Fibroblast of gingiva (primary cell): ENCODE results near the gene KRT83.
A peak's percentile ranks its signal among the peaks of the same experiment; 100 is the strongest.
"Not testable (repeated sequence)": the region's sequence is repeated elsewhere in the genome, so short reads cannot be mapped to it uniquely, and the experiment has no call there.

ENCODE experiments used
- DNase-seq: peaks from one replicate; pipeline ENCODE4 v3.0.0-alpha.2; 2011; ENCODE audit warnings: low read depth

Gene KRT83

GRCh38 chr12:52331833-52332232, 10.6 kb upstream of the KRT83 start:
- no peak for DNase-seq

GRCh38 chr12:52331039-52331438, 9.8 kb upstream of the KRT83 start:
- no peak for DNase-seq

GRCh38 chr12:52327830-52328500, 6.8 kb upstream of the KRT83 start:
- no peak for DNase-seq

GRCh38 chr12:52327052-52327829, 6.0 kb upstream of the KRT83 start:
- DNase-seq: peak; percentile 87

GRCh38 chr12:52324153-52324444, 2.9 kb upstream of the KRT83 start:
- DNase-seq: no peak

GRCh38 chr12:52323416-52324152, 2.4 kb upstream of the KRT83 start:
- DNase-seq: no peak

GRCh38 chr12:52323001-52323400, 1.8 kb upstream of the KRT83 start:
- DNase-seq: no peak

GRCh38 chr12:52322069-52322468, 871 bp upstream of the KRT83 start:
- no peak for DNase-seq

- DNase-seq: no peak
These were observed 220 bp upstream of the KRT83 start for GRCh38 chr12:52321418-52321817.

- no peak for DNase-seq
These were observed 2.1 kb downstream of the KRT83 start for GRCh38 chr12:52319097-52319496.

- DNase-seq: no peak
These were observed 2.8 kb downstream of the KRT83 start for GRCh38 chr12:52318241-52318990.

GRCh38 chr12:52317468-52318052, 3.6 kb downstream of the KRT83 start:
- DNase-seq: no peak

GRCh38 chr12:52316701-52317100, 4.5 kb downstream of the KRT83 start:
- DNase-seq: no peak

GRCh38 chr12:52316290-52316689, 4.9 kb downstream of the KRT83 start:
- no peak for DNase-seq

GRCh38 chr12:52315721-52316120, 5.5 kb downstream of the KRT83 start:
- not testable (repeated sequence) for DNase-seq

GRCh38 chr12:52314511-52314910, 6.7 kb downstream of the KRT83 start:
- no peak for DNase-seq

GRCh38 chr12:52313926-52314325, 7.3 kb downstream of the KRT83 start:
- no peak for DNase-seq

- DNase-seq: no peak
These were observed 7.7 kb downstream of the KRT83 start for GRCh38 chr12:52313461-52313860.

GRCh38 chr12:52312086-52312485, 9.1 kb downstream of the KRT83 start:
- no peak for DNase-seq

- no peak for DNase-seq
These were observed 9.9 kb downstream of the KRT83 start for GRCh38 chr12:52311285-52311648.

- DNase-seq: no peak
These were observed 10.4 kb downstream of the KRT83 start for GRCh38 chr12:52310622-52311284.
